Measurements from ENCODE around the gene CHTOP. TPM values are rescaled to one million over a fixed set of nuclear protein-coding genes. Genes with fewer than 3 reads are reported as not detected.
A peak's percentile ranks its signal among the peaks of the same experiment; 100 is the strongest.
"Not testable (repeated sequence)": the region's sequence is repeated elsewhere in the genome, so short reads cannot be mapped to it uniquely, and the experiment has no call there.

Gene CHTOP
- polyA plus RNA-seq, 3 donors, result 121 to 142 (median 124) TPM

DNA sequence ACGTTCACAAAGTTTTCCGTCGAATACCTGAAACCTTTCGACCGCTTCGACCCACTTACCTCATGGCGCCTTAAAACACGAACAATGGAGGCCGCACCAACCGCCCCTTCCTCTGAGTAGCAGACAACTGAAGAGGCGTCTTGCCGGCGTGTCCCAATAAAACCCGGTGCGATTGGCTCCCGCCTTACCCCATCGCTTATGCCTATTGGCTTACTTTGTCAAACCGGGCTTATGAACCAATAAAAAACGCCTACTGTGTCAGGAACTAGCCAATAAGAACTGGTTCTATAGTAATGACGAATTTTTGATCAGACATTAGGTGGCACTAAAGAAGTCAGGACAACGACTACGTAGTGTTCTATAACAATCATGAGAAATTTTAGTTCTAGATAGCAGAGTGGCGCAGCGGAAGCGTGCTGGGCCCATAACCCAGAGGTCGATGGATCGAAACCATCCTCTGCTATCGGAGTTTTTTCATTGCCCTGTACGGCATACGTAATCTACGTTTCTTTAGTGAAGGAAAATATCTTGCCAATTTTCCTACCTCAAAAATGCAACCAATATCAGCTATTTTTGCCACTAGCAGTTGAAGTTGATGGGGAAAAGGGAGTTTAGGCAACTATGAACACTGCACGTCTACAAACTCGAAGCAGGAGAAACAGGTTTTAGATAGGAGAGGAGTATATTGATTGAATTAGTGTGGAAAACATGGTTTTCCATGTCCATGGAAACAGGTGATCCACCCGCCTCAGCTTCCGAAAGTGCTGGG lies 37.2 kb downstream of the CHTOP start, which contains the start of gene ILF2:
Gene ILF2, minus strand, starts transcription at position 135 of the 769 bp plus-strand sequence. Its CDS starts 71 bp downstream, at position 64.
- peak; percentile 98 to 100 (median 99) for DNase-seq (ENCODE audit: extremely low read depth in 1 of 11, low read depth in 9 of 11, low spot score in 4 of 11)

DNA sequence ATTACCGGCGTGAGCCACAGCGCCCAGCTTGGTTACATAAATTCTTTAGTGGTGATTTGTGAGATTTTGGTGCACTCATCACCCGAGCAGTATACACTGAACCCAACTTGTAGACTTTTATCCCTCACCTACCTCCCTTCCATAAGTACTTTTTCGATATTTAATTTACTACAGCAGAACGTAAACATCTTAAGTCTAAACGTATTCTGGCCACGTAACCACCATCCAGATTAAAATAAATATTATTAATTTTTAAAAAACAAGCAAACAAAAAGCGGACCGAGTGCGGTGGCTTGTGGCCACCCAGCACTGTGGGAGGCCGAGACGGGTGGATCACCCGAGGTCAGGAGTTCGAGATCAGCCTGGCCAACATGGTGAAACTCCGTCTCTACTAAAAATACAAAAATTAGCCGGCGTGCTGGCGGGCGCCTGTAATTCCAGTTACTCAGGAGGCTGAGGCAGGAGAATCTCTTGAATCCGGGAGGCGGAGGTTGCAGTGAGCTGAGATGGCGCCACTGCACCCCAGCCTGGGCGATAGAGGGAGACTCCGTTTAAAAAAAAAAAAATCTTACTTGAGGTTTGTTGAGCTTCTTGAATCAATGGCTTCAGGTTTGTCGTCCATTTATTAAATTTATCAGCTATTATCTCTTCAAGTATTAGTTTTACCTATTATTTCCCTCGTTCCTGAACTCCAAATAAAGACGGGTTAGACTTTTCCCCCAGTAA lies 37.9 kb downstream of the CHTOP start:
- not testable (repeated sequence) for DNase-seq (ENCODE audit: extremely low read depth in 1 of 11, low read depth in 9 of 11, low spot score in 4 of 11)

DNA sequence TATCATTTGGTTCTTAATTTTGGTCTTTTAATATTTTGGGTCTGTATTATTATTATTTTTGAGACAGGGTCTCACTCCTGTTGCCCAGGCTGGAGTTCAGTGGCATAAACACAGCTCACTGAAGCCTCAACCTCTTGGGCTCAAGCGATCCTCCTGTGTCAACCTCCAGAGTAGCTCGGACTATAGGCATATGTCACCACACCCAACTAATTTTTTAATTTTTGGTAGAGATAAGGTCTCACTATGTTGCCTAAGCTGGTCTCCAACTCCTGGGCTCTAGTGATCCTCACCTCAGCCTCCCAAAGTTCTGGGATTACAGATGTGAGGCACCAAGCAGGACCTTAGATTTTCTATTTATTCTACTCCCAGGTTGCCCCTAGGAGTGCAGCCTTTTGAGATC lies 39.6 kb downstream of the CHTOP start:
- no peak for DNase-seq (ENCODE audit: extremely low read depth in 1 of 11, low read depth in 9 of 11, low spot score in 4 of 11)

DNA sequence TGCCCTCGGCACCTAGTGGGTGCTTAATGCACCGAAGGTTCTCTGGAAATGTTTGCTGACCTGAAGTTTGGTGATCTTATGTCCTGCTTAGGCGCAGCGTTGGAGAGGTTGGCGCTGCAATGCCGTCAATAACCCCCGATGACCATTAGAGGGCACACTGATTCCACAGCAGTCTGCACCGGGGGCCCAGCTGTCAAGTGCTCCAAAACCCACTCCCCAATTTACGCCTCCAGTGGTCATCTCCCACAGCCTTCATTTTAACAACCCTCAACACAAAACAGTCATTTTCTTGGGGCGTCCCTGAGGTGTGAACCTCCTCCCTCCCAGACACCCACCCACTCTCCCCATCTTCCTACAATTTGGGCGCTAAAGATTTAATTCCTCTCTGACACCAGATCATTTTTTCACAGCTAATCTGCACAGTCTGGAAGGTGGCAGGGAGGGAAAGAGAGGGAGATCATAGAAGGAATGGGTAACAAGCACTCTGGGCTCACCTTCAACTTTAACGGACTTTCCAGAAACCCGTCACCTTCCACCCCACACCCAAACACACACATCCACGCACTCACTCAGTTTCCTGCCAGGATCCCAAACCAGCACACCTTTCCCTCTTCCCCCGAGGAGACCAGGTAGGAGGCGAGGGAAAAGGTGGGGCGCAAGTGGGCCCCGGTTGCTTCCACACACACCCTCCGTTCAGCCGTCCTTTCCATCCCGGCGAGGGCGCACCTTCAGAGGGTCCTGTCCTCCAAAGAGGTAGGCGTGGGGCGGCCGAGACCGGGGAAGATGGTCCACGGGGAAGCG lies 44.1 kb downstream of the CHTOP start:
- no peak for DNase-seq (ENCODE audit: extremely low read depth in 1 of 11, low read depth in 9 of 11, low spot score in 4 of 11)

DNA sequence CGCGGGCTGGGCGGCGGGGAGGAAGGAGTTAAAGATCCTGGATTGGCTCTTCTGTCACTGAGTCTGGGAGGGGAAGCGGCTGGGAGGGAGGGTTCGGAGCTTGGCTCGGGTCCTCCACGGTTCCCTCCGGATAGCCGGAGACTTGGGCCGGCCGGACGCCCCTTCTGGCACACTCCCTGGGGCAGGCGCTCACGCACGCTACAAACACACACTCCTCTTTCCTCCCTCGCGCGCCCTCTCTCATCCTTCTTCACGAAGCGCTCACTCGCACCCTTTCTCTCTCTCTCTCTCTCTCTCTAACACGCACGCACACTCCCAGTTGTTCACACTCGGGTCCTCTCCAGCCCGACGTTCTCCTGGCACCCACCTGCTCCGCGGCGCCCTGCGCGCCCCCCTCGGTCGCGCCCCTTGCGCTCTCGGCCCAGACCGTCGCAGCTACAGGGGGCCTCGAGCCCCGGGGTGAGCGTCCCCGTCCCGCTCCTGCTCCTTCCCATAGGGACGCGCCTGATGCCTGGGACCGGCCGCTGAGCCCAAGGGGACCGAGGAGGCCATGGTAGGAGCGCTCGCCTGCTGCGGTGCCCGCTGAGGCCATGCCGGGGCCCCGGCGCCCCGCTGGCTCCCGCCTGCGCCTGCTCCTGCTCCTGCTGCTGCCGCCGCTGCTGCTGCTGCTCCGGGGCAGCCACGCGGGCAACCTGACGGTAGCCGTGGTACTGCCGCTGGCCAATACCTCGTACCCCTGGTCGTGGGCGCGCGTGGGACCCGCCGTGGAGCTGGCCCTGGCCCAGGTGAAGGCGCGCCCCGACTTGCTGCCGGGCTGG lies 44.9 kb downstream of the CHTOP start, which contains the start of gene NPR1:
Gene NPR1, plus strand, starts transcription at position 170 of the 818 bp plus-strand sequence. Its CDS starts 421 bp downstream, at position 591.
- DNase-seq (ENCODE audit: extremely low read depth in 1 of 11, low read depth in 9 of 11, low spot score in 4 of 11), result no peak

DNA sequence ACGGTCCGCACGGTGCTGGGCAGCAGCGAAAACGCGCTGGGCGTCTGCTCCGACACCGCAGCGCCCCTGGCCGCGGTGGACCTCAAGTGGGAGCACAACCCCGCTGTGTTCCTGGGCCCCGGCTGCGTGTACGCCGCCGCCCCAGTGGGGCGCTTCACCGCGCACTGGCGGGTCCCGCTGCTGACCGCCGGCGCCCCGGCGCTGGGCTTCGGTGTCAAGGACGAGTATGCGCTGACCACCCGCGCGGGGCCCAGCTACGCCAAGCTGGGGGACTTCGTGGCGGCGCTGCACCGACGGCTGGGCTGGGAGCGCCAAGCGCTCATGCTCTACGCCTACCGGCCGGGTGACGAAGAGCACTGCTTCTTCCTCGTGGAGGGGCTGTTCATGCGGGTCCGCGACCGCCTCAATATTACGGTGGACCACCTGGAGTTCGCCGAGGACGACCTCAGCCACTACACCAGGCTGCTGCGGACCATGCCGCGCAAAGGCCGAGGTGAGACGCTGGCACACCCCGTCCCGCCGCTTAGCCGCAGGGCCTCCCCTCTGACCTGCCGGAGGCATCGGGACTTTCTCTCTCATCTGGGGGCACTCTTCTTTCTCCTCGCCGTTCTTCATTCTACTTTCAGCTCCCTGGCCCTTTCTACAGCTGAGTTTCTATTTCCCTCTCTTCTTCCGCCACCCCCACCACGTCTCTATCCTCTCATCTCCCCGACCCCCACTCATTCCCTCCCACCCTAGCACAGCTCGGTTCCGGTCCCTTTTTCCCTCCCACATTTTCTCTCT lies 45.7 kb downstream of the CHTOP start:
- DNase-seq (ENCODE audit: extremely low read depth in 1 of 11, low read depth in 9 of 11, low spot score in 4 of 11), result no peak

DNA sequence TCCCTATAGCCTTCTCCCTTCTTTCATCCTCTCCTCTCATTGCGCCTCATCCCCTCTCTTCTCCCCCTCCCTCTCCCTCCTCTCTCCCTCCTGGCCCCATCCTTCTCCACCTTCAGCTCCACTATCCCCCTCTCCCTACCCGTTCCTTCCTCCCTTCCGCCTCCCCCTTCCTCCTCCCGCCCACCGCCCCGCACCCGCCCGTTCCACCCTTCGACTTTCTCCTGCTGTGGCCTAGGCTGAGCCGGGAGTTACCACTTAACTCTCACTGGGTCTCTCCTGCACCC lies 46.2 kb downstream of the CHTOP start:
- DNase-seq (ENCODE audit: extremely low read depth in 1 of 11, low read depth in 9 of 11, low spot score in 4 of 11), result no peak

DNA sequence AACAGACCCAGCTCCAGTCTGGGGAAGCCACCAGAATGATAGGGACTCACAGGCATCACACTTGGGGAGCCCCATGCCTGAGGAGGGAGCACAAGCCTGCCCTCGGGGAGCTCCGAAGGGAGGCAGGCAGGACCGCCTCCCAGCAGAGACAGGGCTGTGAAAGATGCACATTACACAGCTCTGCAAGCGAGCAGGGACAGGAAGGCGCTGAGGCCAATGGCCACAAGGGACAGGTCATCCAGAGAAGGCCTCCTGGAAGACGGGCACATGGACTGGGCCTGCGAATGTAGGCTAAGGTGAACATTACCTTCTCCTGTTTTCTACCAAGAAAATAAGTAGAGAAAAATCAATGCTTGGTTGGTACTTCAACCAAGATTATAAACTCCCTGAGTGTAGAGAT lies 48.9 kb downstream of the CHTOP start:
- DNase-seq (ENCODE audit: extremely low read depth in 1 of 11, low read depth in 9 of 11, low spot score in 4 of 11), result no peak

DNA sequence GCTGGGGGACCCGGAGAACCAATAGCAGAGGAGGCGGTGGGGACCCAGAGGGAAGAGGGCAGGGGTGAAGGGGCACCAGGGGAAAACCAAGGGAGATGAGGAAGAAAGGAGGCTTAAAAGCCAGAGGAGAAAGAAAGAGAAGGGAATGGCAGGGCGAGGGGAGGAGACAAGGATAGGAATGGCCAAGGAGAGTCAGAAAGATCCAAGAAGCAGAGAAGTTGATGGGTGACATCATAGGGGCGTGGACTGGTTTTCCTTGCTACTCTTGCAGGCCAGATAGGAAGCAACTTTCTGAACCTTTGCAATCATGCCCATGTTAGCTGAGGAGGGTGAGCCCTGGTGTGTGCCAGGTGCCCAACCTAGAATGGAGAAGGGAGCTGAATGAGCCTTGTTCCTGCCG lies 50.0 kb downstream of the CHTOP start:
- DNase-seq (ENCODE audit: extremely low read depth in 1 of 11, low read depth in 9 of 11, low spot score in 4 of 11), result no peak

DNA sequence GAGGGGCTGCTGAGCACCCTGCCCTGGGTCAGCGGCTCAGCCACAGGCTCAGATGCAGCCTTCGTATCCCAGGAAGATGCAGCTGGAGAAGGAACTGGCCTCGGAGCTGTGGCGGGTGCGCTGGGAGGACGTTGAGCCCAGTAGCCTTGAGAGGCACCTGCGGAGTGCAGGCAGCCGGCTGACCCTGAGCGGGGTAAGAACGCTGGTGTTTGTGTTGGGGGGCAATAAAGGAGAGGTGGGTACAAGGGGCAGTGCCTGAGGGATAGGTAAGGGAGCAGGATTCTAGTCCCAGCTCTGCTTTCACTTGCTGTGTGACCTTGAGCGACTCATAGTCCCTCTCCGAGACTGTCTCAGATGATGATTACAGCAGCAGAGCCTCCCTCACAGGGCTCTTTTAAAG lies 51.0 kb downstream of the CHTOP start:
- DNase-seq (ENCODE audit: extremely low read depth in 1 of 11, low read depth in 9 of 11, low spot score in 4 of 11), result no peak

DNA sequence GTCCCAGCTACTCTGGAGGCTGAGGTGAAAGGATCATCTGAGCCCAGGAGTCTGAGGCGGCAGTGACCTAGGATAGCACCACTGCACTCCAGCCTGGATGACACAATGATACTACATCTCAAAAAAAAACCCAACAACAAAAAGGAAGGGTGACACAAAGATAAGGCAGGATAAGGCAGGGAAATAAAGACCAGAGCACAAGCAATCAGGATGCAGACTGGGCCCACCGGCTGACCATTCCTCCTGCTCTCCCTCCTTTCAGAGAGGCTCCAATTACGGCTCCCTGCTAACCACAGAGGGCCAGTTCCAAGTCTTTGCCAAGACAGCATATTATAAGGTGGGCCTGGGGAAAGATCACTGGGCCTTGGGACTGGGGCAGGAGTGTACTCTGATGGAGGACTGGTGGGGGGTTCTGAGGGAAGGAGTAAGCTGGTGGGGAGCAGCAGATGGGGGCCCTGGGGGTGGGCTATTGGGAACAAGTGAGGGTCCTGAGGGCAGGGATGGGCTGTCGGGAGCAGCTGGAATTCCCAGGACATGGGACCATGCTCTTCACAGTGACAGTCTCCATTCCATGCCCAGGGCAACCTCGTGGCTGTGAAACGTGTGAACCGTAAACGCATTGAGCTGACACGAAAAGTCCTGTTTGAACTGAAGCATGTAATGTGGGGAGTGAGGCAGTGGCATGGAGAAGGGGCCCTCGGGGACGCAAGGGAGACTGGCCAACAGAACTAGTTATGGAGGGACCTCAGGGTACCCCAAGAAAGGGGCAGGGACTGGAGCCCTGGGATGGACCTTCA lies 51.9 kb downstream of the CHTOP start:
- DNase-seq (ENCODE audit: extremely low read depth in 1 of 11, low read depth in 9 of 11, low spot score in 4 of 11), result no peak

DNA sequence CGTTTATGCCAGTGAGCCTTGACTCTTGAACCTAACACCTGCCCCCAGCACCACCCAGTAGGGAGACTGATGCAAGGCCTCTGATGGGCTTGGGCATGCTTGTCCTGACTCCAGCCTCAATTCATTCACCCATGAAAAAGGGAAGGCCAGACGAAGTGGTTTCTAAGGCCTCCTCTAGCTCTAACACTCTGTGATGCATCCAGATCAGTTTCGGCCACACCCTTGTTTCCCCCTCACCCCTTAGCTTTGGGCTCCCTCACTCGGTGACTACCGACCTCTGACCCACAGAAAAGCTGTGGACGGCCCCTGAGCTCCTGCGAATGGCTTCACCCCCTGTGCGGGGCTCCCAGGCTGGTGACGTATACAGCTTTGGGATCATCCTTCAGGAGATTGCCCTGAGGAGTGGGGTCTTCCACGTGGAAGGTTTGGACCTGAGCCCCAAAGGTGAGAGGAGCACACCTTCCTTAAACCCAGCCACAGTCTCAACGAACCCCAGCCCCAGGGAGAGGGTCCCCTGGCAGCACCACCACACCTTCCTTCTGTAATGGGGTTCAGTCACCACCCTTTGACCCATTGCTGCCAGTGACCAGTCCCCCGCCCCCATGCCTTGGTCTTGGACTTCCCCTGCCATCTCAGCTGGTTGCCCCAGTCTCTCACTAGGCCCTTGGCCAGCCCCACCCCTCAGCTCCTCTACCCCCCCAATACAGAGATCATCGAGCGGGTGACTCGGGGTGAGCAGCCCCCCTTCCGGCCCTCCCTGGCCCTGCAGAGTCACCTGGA lies 53.7 kb downstream of the CHTOP start:
- no peak for DNase-seq (ENCODE audit: extremely low read depth in 1 of 11, low read depth in 9 of 11, low spot score in 4 of 11)

DNA sequence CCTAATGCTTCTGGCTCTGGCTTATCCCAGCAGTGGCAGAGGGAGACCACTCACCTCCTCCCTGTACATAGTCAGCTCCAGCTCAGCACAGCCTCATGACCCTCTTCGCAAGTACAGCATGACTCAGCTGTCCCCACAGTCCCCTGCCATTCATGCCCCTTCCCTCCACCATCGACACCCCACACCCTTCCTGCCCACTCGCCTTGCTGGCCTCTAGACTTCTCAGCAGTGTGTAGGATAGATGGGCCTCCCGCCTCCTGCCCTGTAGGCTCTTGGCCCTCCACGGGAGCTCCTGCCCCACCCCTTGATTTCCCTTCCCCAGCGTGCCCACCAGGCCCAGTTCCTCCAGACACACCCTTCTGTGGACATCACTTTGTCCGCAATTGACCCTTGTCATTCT lies 54.4 kb downstream of the CHTOP start:
- no peak for DNase-seq (ENCODE audit: extremely low read depth in 1 of 11, low read depth in 9 of 11, low spot score in 4 of 11)

DNA sequence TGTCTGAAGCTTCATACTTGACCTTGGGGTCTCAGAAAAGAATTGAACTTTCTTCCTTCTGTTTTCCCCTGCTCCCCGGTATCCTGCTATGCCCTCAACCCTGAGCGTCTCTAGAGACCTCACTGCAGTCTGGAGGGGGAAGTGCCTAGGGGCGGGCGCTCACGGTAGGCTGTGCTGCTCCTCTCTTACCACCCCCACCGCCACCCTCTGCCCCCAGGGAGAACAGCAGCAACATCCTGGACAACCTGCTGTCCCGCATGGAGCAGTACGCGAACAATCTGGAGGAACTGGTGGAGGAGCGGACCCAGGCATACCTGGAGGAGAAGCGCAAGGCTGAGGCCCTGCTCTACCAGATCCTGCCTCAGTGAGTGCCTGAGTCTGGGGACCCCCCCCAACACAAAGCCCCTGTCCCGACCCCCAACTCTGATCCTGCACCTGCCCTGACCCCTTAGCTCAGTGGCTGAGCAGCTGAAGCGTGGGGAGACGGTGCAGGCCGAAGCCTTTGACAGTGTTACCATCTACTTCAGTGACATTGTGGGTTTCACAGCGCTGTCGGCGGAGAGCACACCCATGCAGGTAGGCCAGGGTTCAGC lies 55.0 kb downstream of the CHTOP start:
- DNase-seq (ENCODE audit: extremely low read depth in 1 of 11, low read depth in 9 of 11, low spot score in 4 of 11), result no peak

DNA sequence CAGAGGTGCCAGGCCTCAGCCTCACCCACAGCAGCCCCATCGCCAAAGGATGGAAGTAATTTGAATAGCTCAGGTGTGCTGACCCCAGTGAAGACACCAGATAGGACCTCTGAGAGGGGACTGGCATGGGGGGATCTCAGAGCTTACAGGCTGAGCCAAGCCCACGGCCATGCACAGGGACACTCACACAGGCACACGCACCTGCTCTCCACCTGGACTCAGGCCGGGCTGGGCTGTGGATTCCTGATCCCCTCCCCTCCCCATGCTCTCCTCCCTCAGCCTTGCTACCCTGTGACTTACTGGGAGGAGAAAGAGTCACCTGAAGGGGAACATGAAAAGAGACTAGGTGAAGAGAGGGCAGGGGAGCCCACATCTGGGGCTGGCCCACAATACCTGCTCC lies 59.6 kb downstream of the CHTOP start:
- no peak for DNase-seq (ENCODE audit: extremely low read depth in 1 of 11, low read depth in 9 of 11, low spot score in 4 of 11)
